Calu3 (cell line): Measurements from ENCODE around the gene FAM241A. TPM values are rescaled to one million over a fixed set of nuclear protein-coding genes. Genes with fewer than 3 reads are reported as not detected.

ENCODE experiments used
- BruUV-seq: library from RNA; stranded (reverse); fragments of 400-500 nt; replicated peaks from 2 replicates; lab custom pipeline; 2021; lab: Mats Ljungman, UMichigan
- CTCF ChIA-PET: fragments of 300-600 bp; sonication (Branson Sonifier 250); formaldehyde crosslinking; loops from one replicate; lab custom pipeline; 2022; ENCODE audit warnings: antibody characterized with exemption; lab: Charles Lee
- DNase-seq: peaks from one replicate; pipeline ENCODE4 v3.0.0; 2022
- H3K27ac Mint-ChIP-seq: one replicate; pipeline ENCODE4 v1.8.0; 2022; ENCODE audit warnings: mixed read lengths; ENCODE audit not compliant: unreplicated experiment
- H3K27me3 Mint-ChIP-seq: one replicate; pipeline ENCODE4 v1.8.0; 2022; ENCODE audit warnings: mixed read lengths; ENCODE audit not compliant: unreplicated experiment
- H3K36me3 Mint-ChIP-seq: one replicate; pipeline ENCODE4 v1.8.0; 2022; ENCODE audit warnings: mild to moderate bottlenecking, moderate library complexity, mixed read lengths; ENCODE audit not compliant: insufficient read depth, unreplicated experiment
- H3K4me1 Mint-ChIP-seq: one replicate; pipeline ENCODE4 v1.8.0; 2022; ENCODE audit warnings: mild to moderate bottlenecking, low read depth, mixed read lengths; ENCODE audit not compliant: unreplicated experiment
- H3K4me3 Mint-ChIP-seq: one replicate; pipeline ENCODE4 v1.8.0; 2022; ENCODE audit warnings: mild to moderate bottlenecking, low read depth, moderate library complexity, mixed read lengths; ENCODE audit not compliant: unreplicated experiment
- H3K9me3 Mint-ChIP-seq: one replicate; pipeline ENCODE4 v1.8.0; 2022; ENCODE audit warnings: low read depth, mixed read lengths; ENCODE audit not compliant: unreplicated experiment
- CTCF ChIP-seq: fragments of 200-600 bp; IDR thresholded peaks from one replicate; pipeline ENCODE4 v1.8.0; 2022; ENCODE audit warnings: antibody characterized with exemption; ENCODE audit not compliant: unreplicated experiment
- intact Hi-C: fragments of 100-400 bp; cut with micrococcal nuclease; formaldehyde crosslinking; loops from one replicate; pipeline ENCODE4 v1.10.0; 2022; ENCODE audit not compliant: unreplicated experiment
- total RNA-seq: library from RNA; stranded (reverse); gene quantifications from 2 replicates; pipeline ENCODE4 v1.2.3, GENCODE V29; 2022

The FAM241A gene
- total RNA-seq, 1 experiment from 2014 or later = 1.6 TPM

- no peaks in the 10 kb centered on the region for H3K9me3 Mint-ChIP-seq
- intact Hi-C loops = no loop called here
- no peaks in the 10 kb centered on the region for H3K27me3 Mint-ChIP-seq
- no peak for TF ChIP-seq CTCF
- no peak overlapping the region for H3K4me3 Mint-ChIP-seq
- DNase-seq = no peak
- no peaks in the 10 kb centered on the region for H3K4me1 Mint-ChIP-seq
- no TSS peak for BruUV-seq
- H3K27ac Mint-ChIP-seq = no peak overlapping the region
- no peaks in the 10 kb centered on the region for H3K36me3 Mint-ChIP-seq
- CTCF ChIA-PET = interaction anchor here (0.7 to 1.1 kb wide), 2 partner anchors 90 to 611 kb away, joined by 6 to 7 read pairs; no protein-coding TSS in a partner anchor
Measured at GRCh38 chr4:112189754-112190153, 44.5 kb downstream of the FAM241A start.

- no TSS peak for BruUV-seq
- intact Hi-C loops = no loop called here
- Mint-ChIP-seq H3K36me3 (no peaks in the 10 kb centered on the region), H3K4me1 (no peaks in the 10 kb centered on the region), H3K9me3 (no peaks in the 10 kb centered on the region), H3K27ac (no peak overlapping the region), H3K4me3 (no peak overlapping the region), H3K27me3 (no peaks in the 10 kb centered on the region)
- no peak for DNase-seq
- no peak for TF ChIP-seq CTCF
- CTCF ChIA-PET = interaction anchor here (0.7 kb wide), 1 partner anchor 610 kb away, joined by 6 read pairs; no protein-coding TSS in a partner anchor
Measured at GRCh38 chr4:112190684-112191083, 45.4 kb downstream of the FAM241A start.

- Mint-ChIP-seq H3K9me3 (no peaks in the 10 kb centered on the region), H3K4me3 (no peak overlapping the region), H3K4me1 (peaks cover 10% of the 10 kb centered on the region), H3K27me3 (no peaks in the 10 kb centered on the region), H3K27ac (no peak overlapping the region), H3K36me3 (no peaks in the 10 kb centered on the region)
- TF ChIP-seq CTCF = no peak
- BruUV-seq = no TSS peak
- CTCF ChIA-PET = no interaction called here
- no peak for DNase-seq
- intact Hi-C loops = no loop called here
Measured at GRCh38 chr4:112196461-112196860, 51.2 kb downstream of the FAM241A start.

GRCh38 chr4:112199041-112199440, 53.8 kb downstream of the FAM241A start:
- no peak overlapping the region for H3K27ac Mint-ChIP-seq
- intact Hi-C loops = no loop called here

More at GRCh38 chr4:112199041-112199440, 53.8 kb downstream of the FAM241A start:
- no peak for TF ChIP-seq CTCF
- DNase-seq = no peak
- Mint-ChIP-seq H3K4me1 (peaks cover 10% of the 10 kb centered on the region), H3K27me3 (no peaks in the 10 kb centered on the region), H3K36me3 (no peaks in the 10 kb centered on the region), H3K9me3 (no peaks in the 10 kb centered on the region), H3K4me3 (no peak overlapping the region)
- BruUV-seq = no TSS peak
- CTCF ChIA-PET = no interaction called here
